GM12801 (cell line): ENCODE data around the gene XRRA1.

Experiments
- CTCF ChIP-seq: IDR thresholded peaks from one replicate; pipeline ENCODE4 v1.5.1; 2011; ENCODE audit warnings: control low read depth; ENCODE audit not compliant: insufficient read length; ENCODE audit errors: extremely low read depth

Gene XRRA1

GRCh38 chr11:74822170-74822569 lies 126.7 kb downstream of the XRRA1 start:
- no peak for TF ChIP-seq CTCF

DNA sequence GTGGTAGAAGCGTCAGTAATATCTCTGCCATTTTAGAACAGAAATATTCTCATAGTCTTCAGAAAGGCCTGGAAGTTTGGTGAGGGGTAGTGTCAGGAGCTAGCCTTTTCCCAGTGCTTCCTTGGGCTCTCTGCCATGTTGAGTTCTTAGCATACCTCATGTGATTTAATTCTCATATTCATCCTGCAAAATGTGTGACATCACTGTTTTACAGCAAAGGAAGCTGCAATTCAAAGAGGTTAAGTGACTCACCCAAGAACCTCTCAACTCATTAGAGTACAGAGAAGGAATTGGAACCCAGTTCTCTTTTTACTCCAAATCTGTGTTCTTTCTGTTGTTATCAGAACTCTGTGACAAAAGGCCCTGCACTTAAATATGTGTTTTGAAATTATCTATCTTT lies 128.1 kb downstream of the XRRA1 start:
- TF ChIP-seq CTCF: no peak

- TF ChIP-seq CTCF: no peak
These were observed 129.5 kb downstream of the XRRA1 start for GRCh38 chr11:74819400-74819799.

DNA sequence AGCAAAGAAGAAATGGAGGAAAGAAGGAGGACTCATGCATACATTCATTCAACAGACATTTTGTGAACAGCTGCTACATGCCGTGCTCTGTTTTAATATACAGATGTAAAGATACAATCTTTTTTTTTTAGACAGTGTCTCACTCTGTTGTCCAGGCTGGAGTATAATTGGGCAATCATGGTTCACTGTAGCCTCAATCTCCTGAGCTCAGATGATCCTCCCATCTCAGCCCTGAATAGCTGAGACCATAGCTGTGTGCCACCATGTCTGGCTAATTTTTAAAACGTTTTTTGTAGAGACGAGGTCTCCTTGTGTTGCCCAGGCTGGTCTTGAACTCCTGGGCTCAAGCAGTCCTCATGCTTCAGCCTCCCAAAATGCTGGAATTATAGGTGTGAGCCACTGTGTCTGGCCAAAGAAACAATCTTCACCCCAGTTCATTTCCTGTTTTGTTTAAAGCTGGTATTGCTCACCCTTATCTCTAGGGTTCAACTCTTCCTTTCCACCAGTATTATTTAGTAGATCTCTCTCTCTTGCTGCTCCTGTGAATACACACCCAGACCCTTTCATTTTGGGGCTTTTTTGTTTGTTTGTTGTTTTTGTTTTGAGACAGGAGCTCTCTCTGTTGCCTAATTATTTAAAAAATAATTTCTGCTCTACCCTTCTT lies 130.5 kb downstream of the XRRA1 start:
- no peak for TF ChIP-seq CTCF

DNA sequence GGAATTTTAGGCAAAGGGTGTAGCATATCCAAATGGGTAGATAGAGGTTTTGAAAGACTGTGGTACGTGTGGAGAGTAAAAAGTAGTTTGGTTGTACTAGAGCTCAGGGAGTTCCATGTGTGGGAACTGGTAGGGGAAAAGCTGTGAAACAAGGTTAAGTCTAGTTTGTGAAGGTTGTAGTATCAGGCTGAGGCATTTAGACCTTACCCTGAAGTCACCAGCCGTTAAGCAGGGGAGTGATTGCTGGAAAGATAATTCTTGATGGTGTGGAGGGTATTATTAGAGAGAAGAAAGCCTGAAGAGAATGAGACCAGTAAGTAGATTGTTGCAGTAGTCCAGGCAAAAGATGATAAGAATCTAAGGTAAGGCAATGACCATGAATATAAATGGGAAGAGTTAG lies 132.2 kb downstream of the XRRA1 start:
- TF ChIP-seq CTCF: no peak

DNA sequence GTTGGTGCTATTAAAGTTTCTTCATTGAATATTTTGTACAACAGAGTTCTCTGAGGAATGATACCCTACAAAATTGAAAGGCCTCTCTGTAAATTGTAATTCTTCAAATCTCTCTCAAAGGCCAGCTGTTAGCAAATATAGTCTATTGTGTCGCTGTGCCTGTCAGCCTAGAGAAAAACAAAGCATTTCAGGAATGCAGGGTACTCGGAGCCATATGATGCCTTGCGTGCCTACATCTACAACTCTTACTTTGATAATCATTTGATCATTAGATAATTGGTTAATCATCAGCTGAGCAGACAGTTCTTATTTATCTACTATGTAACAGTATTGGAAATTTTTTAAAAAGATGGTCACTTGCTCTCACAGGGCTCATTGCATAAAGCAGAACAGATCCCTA lies 132.9 kb downstream of the XRRA1 start:
- TF ChIP-seq CTCF: no peak

DNA sequence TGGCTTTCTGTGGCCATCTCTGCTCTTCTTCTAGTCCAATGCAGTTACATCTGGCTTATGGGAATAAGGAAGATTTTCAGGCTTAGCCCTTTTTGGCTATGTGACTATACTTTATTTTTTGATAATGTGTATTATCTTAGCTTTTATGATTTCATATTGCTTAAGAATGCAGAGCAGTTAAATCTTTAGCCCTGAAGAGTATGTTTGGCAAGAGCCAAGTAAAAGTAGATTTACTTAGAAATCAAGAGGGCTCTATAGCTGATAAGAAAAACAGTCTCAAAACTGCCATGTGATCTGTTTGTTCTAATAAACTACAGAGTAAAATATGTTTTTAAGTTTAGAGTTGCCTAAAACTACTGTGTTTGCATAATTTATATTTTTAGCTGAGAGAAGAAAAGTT lies 139.1 kb downstream of the XRRA1 start:
- TF ChIP-seq CTCF: no peak
